NT2/D1 (cell line): ENCODE measurements around the gene SATB2.

Source experiments
- DNase-seq: peaks from one replicate; pipeline ENCODE4 v3.0.0-alpha.2; 2011; ENCODE audit warnings: low read depth, low spot score
- H3K27me3 ChIP-seq: 2 replicates; pipeline ENCODE4 v1.6.0; 2011; ENCODE audit warnings: mild to moderate bottlenecking; ENCODE audit not compliant: insufficient read length, insufficient read depth
- H3K36me3 ChIP-seq: 2 replicates; pipeline ENCODE4 v1.6.1; 2011; ENCODE audit warnings: mild to moderate bottlenecking, low read length, mixed read lengths; ENCODE audit not compliant: insufficient read depth, insufficient read length
- H3K4me1 ChIP-seq: 2 replicates; pipeline ENCODE4 v1.5.1; 2011; ENCODE audit not compliant: insufficient read depth, insufficient read length
- H3K4me3 ChIP-seq: 2 replicates; pipeline ENCODE4 v1.5.1; 2011; ENCODE audit warnings: low read depth; ENCODE audit not compliant: insufficient read length
- H3K9ac ChIP-seq: 2 replicates; pipeline ENCODE4 v1.6.0; 2011; ENCODE audit warnings: low read depth; ENCODE audit not compliant: insufficient read length
- H3K9me3 ChIP-seq: 2 replicates; pipeline ENCODE4 v1.5.1; 2011; ENCODE audit warnings: mild to moderate bottlenecking, low read length; ENCODE audit not compliant: insufficient read depth
- SUZ12 ChIP-seq: IDR thresholded peaks from 2 replicates; pipeline ENCODE4 v1.6.1; 2011; ENCODE audit not compliant: insufficient read length, insufficient read depth; ENCODE audit errors: extremely low read depth
- YY1 ChIP-seq: IDR thresholded peaks from 2 replicates; pipeline ENCODE4 v1.6.1; 2011; ENCODE audit not compliant: insufficient read length, insufficient read depth
- ZNF274 ChIP-seq: IDR thresholded peaks from 2 replicates; pipeline ENCODE4 v1.6.1; 2011; ENCODE audit warnings: mild to moderate bottlenecking, low read depth, low read length

Gene SATB2

GRCh38 chr2:199303728-199304177 lies 154.0 kb downstream of the SATB2 start:
- H3K27me3 ChIP-seq, result no peaks in the 10 kb centered on the region
- peak; percentile 6 for DNase-seq
- no peaks in the 10 kb centered on the region for H3K4me1 ChIP-seq
- H3K9ac ChIP-seq, result no peak overlapping the region
- no peak overlapping the region for H3K4me3 ChIP-seq
- no peaks in the 10 kb centered on the region for H3K9me3 ChIP-seq
- peaks cover 2% of the 10 kb centered on the region for H3K36me3 ChIP-seq
- TF ChIP-seq ZNF274, result no peak
- TF ChIP-seq SUZ12, result no peak
- TF ChIP-seq YY1, result no peak

- Histone ChIP-seq H3K4me3 (no peak overlapping the region), H3K36me3 (no peaks in the 10 kb centered on the region), H3K9me3 (no peaks in the 10 kb centered on the region), H3K4me1 (no peaks in the 10 kb centered on the region), H3K27me3 (no peaks in the 10 kb centered on the region), H3K9ac (no peak overlapping the region)
- TF ChIP-seq ZNF274 (no peak), SUZ12 (no peak), YY1 (no peak)
- no peak for DNase-seq
Observed at GRCh38 chr2:199302851-199303250, 154.9 kb downstream of the SATB2 start.

- peaks cover 7% of the 10 kb centered on the region; the same call in 1 of the 2 replicates for H3K9me3 ChIP-seq
- no peaks in the 10 kb centered on the region for H3K27me3 ChIP-seq
- H3K4me1 ChIP-seq, result no peaks in the 10 kb centered on the region
- H3K36me3 ChIP-seq, result no peaks in the 10 kb centered on the region
- H3K4me3 ChIP-seq, result no peak overlapping the region
- no peak for DNase-seq
- TF ChIP-seq SUZ12 (no peak), YY1 (no peak), ZNF274 (no peak)
- no peak overlapping the region for H3K9ac ChIP-seq
Observed at GRCh38 chr2:199288424-199288823, 169.3 kb downstream of the SATB2 start.

- Histone ChIP-seq H3K9me3 (peaks cover 7% of the 10 kb centered on the region; the same call in 1 of the 2 replicates), H3K36me3 (no peaks in the 10 kb centered on the region), H3K4me3 (no peak overlapping the region), H3K9ac (no peak overlapping the region), H3K4me1 (no peaks in the 10 kb centered on the region), H3K27me3 (no peaks in the 10 kb centered on the region)
- DNase-seq, result no peak
- TF ChIP-seq YY1 (no peak), SUZ12 (no peak), ZNF274 (no peak)
Observed at GRCh38 chr2:199282309-199282708, 175.4 kb downstream of the SATB2 start.

GRCh38 chr2:199279146-199279545 lies 178.6 kb downstream of the SATB2 start:
- peaks cover 5% of the 10 kb centered on the region; the same call in 1 of the 2 replicates for H3K9me3 ChIP-seq
- no peak for DNase-seq
- H3K4me3 ChIP-seq, result no peak overlapping the region
- TF ChIP-seq SUZ12, result no peak
- TF ChIP-seq YY1, result no peak
- no peak for TF ChIP-seq ZNF274
- H3K27me3 ChIP-seq, result no peaks in the 10 kb centered on the region
- no peaks in the 10 kb centered on the region for H3K36me3 ChIP-seq
- no peaks in the 10 kb centered on the region for H3K4me1 ChIP-seq
- H3K9ac ChIP-seq, result no peak overlapping the region

GRCh38 chr2:199278099-199278498 lies 179.6 kb downstream of the SATB2 start:
- Histone ChIP-seq H3K9me3 (no peaks in the 10 kb centered on the region), H3K4me3 (no peak overlapping the region), H3K9ac (no peak overlapping the region), H3K27me3 (no peaks in the 10 kb centered on the region), H3K36me3 (no peaks in the 10 kb centered on the region), H3K4me1 (no peaks in the 10 kb centered on the region)
- no peak for DNase-seq
- TF ChIP-seq ZNF274, result no peak

GRCh38 chr2:199273042-199273511 lies 184.7 kb downstream of the SATB2 start:
- Histone ChIP-seq H3K9me3 (no peaks in the 10 kb centered on the region), H3K36me3 (no peaks in the 10 kb centered on the region), H3K27me3 (no peaks in the 10 kb centered on the region), H3K9ac (no peak overlapping the region), H3K4me3 (no peak overlapping the region), H3K4me1 (no peaks in the 10 kb centered on the region)
- TF ChIP-seq SUZ12, result no peak
- no peak for TF ChIP-seq ZNF274
- no peak for TF ChIP-seq YY1
- DNase-seq, result no peak
